Choroid plexus epithelial cell (primary cell): ENCODE measurements around the gene LRP1.
A peak's percentile ranks its signal among the peaks of the same experiment; 100 is the strongest.

Experiments used
- DNase-seq: peaks from one replicate; pipeline ENCODE4 v3.0.0-alpha.2; 2010; ENCODE audit warnings: low read depth
- H3K4me3 ChIP-seq: 2 replicates; pipeline ENCODE4 v1.5.1; 2011; ENCODE audit warnings: low read depth, mild to moderate bottlenecking, control low read depth, low read length, moderate library complexity
- TF ChIP-seq, protein P1 (sequence below): conservative IDR thresholded peaks from 2 replicates; pipeline ENCODE4 v1.5.1; 2011; ENCODE audit warnings: low read depth, mild to moderate bottlenecking, control low read depth, inconsistent platforms, low read length, moderate library complexity

Gene LRP1

GRCh38 chr12:57181561-57182155, 53.4 kb downstream of the LRP1 start:
- H3K4me3 ChIP-seq, result no peak overlapping the region
- DNase-seq, result no peak
- TF ChIP-seq, protein P1, sequence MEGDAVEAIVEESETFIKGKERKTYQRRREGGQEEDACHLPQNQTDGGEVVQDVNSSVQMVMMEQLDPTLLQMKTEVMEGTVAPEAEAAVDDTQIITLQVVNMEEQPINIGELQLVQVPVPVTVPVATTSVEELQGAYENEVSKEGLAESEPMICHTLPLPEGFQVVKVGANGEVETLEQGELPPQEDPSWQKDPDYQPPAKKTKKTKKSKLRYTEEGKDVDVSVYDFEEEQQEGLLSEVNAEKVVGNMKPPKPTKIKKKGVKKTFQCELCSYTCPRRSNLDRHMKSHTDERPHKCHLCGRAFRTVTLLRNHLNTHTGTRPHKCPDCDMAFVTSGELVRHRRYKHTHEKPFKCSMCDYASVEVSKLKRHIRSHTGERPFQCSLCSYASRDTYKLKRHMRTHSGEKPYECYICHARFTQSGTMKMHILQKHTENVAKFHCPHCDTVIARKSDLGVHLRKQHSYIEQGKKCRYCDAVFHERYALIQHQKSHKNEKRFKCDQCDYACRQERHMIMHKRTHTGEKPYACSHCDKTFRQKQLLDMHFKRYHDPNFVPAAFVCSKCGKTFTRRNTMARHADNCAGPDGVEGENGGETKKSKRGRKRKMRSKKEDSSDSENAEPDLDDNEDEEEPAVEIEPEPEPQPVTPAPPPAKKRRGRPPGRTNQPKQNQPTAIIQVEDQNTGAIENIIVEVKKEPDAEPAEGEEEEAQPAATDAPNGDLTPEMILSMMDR, result no peak

- TF ChIP-seq, protein P1, result peak; percentile 90
- peak; percentile 70 for DNase-seq
- no peak overlapping the region for H3K4me3 ChIP-seq
Observed at GRCh38 chr12:57182918-57183575, 54.8 kb downstream of the LRP1 start.

GRCh38 chr12:57183939-57184725, 55.8 kb downstream of the LRP1 start:
- TF ChIP-seq, protein P1, result no peak
- no peak for DNase-seq
- H3K4me3 ChIP-seq, result no peak overlapping the region

GRCh38 chr12:57185403-57185802, 57.1 kb downstream of the LRP1 start:
- DNase-seq, result no peak
- H3K4me3 ChIP-seq, result no peak overlapping the region
- TF ChIP-seq, protein P1, result no peak

DNA sequence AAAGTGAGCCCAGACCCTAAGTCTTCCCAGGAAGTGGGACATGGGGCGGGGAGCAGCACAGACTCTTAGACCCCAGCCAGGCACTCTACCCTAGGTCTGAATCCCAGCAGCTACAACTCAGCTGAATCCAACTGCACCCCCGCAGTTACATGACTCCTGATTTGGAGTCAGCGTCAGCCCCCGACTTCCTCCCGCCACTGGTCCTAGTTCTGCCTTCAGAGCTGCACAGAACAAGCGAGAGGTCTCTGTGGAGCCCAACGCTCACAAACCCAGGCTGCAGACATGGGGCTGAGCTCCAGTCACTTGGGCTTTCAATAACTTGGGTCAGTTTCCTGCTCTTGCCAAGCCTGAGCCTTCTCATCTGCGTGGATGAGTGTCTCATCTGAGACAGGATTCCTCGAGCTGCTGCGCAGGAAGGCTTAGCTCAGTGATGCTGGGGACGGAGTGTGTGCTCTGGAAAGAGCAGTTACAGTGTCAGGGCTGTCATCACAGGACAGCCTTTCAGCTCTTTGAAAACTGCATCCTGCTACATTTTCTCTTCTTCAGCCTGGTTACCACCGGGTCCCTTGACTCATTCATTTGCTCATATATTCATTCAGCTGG, 57.7 kb downstream of the LRP1 start:
- no peak overlapping the region for H3K4me3 ChIP-seq
- DNase-seq, result no peak
- TF ChIP-seq, protein P1, result no peak

DNA sequence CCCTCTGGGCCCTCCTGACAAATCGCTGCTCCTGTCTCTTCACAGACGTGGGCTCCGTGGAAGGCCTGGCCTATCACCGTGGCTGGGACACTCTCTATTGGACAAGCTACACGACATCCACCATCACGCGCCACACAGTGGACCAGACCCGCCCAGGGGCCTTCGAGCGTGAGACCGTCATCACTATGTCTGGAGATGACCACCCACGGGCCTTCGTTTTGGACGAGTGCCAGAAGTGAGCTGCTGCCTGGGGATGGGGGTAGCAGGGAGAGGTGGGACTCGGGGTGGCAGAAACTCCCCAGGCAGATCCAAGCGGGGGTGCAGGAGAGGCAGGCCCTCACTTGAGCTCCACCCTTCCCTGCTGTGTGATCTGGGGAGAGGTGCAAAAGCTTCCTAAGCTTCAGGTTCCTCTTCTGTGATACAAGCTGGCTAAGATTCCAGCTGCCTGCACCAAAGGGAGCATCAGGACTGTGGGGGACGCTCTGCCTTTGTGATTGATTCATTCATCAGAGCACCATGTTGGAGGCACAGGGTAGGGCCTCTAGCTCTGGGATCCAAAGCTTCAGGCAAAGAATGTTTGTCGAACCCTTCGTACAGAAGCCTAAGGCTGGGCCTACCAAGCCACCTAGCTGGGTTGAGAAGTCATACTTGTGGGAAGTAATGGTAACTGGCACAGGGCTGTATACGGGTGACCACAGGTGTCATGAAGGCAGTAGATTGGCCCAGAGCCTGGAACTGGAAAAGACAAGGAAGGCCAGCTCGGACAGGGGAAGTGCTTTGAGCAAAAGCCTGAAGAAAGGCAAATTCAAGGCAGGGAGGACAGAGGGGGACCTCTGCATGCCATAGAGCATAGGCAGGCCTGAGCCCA, 59.2 kb downstream of the LRP1 start:
- no peak overlapping the region for H3K4me3 ChIP-seq
- no peak for DNase-seq
- TF ChIP-seq, protein P1, result no peak
